Activated CD4-positive, alpha-beta T cell treated with anti-CD3 and anti-CD28 coated beads for 48 hours (primary cell): ENCODE measurements around the gene PTPRQ.
"Not testable (repeated sequence)": the region's sequence is repeated elsewhere in the genome, so short reads cannot be mapped to it uniquely, and the experiment has no call there.

Experiments used
- DNase-seq: peaks from one replicate; pipeline ENCODE4 v3.0.0-alpha.2; 2020

Gene PTPRQ, protein sequence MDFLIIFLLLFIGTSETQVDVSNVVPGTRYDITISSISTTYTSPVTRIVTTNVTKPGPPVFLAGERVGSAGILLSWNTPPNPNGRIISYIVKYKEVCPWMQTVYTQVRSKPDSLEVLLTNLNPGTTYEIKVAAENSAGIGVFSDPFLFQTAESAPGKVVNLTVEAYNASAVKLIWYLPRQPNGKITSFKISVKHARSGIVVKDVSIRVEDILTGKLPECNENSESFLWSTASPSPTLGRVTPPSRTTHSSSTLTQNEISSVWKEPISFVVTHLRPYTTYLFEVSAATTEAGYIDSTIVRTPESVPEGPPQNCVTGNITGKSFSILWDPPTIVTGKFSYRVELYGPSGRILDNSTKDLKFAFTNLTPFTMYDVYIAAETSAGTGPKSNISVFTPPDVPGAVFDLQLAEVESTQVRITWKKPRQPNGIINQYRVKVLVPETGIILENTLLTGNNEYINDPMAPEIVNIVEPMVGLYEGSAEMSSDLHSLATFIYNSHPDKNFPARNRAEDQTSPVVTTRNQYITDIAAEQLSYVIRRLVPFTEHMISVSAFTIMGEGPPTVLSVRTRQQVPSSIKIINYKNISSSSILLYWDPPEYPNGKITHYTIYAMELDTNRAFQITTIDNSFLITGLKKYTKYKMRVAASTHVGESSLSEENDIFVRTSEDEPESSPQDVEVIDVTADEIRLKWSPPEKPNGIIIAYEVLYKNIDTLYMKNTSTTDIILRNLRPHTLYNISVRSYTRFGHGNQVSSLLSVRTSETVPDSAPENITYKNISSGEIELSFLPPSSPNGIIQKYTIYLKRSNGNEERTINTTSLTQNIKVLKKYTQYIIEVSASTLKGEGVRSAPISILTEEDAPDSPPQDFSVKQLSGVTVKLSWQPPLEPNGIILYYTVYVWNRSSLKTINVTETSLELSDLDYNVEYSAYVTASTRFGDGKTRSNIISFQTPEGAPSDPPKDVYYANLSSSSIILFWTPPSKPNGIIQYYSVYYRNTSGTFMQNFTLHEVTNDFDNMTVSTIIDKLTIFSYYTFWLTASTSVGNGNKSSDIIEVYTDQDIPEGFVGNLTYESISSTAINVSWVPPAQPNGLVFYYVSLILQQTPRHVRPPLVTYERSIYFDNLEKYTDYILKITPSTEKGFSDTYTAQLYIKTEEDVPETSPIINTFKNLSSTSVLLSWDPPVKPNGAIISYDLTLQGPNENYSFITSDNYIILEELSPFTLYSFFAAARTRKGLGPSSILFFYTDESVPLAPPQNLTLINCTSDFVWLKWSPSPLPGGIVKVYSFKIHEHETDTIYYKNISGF (N-terminal part only)

DNA sequence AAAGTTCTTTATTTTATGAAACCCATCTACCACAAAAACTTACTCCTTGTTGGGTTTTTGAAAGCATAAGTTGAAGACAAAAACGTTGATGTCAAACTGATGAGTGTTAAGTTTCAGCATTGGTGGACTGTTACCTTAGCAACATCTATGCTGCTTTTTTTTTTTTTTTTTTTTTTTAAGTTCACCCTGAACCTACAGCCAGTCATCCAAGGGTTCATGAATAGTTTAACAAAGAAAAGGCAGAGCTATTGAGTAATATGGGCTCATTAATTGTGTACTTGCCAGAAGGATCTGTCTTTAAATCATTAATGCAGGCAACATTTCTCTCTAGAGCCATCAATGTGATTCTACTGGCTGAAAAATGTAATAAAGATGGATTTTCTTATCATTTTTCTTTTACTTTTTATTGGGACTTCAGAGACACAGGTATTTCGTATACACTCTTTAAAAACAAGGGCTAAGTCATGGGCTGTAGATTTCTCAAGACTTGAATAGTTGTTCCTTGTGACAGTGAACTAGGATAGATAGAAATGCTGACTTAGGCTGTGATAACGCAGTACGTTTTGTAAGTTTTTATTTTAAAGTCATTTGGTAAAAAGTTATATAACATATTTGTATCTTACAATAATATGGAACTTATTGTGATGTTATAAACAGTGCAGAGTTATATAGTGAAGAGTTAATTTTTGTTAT is at the start of gene PTPRQ:
TSS of gene PTPRQ (plus strand) at position 262 of the 693 bp plus-strand sequence. CDS start at position 373, 111 bp downstream.
- DNase-seq: no peak

DNA sequence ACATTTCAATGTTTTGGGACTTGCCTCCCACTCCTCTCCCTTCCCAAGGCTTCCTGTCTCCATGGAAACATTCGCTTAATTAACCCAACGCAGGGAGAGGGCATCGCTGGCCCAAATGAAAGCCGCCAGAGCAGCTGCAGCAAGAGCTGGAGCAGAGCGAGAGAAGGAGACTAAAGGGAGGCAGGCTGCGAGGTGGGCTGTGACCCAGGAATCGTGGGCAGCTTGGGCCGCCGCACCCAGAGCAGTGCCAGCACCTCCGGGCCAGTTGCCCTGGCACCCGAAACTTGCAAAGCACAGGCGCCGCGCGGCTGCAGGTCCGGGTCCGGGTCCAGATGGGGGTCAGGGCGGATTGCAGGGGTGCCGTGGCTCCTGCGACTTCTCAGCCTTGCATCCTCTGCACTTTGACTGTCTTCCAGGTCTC is 43.5 kb upstream of the PTPRQ start:
- DNase-seq: no peak

DNA sequence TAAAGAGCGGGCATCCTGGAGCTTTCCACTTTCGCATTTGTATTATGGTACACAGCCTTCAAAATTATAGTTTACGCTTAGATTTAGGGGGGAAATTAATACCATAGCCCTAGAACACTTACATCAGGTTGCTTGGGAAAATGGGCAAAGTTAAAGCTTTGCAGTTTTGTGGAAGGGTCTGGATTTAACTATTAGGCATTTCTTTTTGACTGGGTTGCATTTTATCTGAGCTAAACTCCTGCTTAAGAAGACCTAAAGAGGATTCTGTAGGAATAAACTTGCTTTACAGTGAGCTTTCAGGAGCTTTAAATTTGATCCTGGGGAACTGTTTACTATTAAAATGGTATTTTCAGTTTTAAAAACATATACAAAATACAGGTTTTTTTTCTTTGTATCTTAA is 42.8 kb upstream of the PTPRQ start:
- no peak for DNase-seq

DNA sequence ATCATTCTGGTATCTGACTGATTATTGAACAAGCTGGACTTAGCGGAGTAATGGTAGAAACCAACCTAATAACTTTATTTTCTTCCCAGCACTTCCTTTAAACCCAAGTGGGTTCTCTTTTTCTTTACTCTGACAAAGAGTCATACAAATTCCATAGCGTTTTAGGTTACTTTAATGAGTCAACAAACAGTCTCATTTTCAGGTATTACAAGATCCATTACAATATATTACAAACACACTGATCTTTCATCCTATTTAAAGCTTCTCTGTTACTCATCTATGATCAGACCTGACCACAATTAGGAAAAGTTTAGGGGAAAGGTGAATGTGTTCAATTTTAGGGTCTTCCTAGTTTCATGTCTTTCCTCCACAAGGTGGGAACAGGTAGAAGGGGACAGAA is 39.4 kb upstream of the PTPRQ start:
- no peak for DNase-seq

DNA sequence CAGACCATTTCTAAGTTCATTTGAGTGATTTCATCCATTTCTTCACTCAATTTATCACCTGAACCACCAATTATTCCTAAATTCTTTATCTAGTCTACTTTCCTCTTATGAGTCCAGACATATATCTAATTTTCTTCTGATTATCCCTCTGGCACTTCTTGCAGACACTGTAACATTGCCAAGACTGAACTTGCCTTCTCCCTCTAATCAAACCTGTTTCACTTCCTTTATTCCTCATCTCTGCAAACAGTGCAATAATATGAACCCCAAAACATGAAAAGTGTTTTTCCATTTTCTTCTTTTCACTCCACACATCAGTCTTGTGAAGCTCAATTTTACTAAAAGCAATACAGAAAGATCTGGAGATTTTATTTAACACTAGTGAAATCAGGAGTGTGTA is 37.8 kb upstream of the PTPRQ start:
- DNase-seq: no peak

DNA sequence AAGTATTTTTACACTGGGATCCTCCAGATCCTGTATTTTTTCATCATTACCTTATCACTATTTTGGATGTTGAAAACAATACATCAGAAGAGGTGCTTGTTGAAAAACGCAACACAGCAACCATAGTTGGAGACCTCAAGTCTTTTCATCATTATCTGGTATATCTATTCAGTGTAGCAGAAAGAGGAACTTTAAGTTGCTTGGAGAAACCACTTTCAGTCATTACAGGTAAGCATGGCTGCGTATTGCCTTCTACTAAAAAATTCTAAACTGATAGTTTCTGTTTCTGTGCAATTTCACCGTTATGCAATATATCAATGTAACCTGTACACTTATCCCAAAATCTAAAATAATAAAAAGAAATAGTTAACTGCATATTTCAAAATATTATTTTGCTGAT is 32.2 kb upstream of the PTPRQ start:
- DNase-seq: no peak

DNA sequence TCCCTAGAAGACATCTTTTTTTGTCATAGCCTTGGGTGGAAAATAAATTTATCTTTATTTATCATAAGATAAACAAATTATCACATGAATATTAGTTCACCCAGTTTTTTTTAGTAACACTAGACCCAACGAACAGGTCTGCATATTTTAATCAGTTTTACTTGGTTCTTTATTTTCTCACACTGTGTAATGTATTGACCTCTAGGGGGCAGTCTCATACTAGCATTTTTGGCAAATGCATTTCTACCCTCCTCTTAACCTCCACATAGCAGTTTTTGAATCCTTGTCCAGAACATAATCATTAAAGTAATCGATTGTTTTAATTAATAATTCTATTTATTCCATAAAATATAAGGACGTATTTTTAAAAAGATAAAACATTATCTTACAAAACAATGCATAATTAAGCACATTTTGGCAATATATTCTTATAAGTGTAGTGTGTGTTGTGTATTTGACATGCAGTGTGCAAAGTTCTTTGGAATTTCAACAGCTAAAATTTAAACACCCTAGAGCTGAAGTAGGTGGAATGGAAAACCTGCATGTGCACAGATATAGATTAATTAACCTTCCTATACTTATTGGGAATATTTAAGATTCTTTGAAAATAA is 31.6 kb upstream of the PTPRQ start:
- no peak for DNase-seq

DNA sequence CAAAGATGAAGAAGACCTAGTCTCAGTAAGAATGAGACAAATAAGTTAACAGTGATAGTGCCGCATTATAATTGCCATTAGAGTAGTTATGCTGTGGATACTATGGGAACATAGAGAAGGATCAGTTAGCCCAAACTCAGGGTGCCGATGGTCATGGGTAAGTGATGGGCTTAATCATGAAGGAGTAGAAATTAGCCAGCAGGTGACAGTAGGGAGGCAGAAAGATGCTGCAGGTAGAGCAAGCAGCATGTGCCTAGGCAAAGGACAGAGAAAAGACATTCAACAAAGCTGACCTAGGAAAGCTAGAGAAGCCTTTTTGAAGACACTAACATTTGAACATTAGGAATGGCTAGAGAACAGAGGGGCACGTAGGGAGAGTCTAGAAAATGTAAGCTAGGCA is 30.6 kb upstream of the PTPRQ start:
- DNase-seq: no peak

DNA sequence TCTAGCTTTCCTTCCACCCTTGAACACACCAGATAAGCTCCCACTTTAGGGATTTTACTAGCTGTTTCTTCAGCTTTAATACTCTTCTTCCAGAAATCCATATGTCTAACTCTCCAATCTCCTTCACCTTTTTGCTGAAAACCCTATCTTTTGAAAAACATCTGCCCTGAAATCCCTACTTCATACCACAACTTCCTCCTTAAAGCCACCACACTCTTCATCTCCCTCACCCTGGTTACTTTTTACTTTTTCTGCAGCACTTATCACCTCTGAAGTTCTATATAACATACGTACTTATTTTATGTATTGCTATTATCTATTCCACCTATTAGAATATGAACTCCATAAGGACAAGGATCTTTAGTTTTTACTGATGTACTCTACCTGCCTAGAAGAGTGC is 28.6 kb upstream of the PTPRQ start:
- no peak for DNase-seq

DNA sequence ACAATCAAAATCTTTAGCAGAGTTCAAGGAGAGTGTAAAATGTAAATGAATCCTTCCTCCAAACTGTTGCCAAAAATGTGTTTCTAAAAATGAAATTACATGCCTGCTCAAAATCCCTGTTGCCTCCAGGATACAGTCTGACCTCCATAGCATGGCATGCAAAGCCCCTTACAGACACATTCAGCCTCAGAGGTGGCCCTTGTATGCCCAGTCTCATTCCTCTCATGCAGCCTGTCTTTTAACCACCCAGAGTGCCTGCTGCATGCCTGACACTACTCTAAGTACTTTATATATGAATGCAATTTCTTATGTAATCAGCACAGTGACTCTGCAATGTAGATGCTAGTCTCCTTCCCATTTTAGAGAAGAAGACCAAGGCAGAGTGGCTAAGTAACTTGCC is 24.4 kb upstream of the PTPRQ start:
- DNase-seq: no peak

DNA sequence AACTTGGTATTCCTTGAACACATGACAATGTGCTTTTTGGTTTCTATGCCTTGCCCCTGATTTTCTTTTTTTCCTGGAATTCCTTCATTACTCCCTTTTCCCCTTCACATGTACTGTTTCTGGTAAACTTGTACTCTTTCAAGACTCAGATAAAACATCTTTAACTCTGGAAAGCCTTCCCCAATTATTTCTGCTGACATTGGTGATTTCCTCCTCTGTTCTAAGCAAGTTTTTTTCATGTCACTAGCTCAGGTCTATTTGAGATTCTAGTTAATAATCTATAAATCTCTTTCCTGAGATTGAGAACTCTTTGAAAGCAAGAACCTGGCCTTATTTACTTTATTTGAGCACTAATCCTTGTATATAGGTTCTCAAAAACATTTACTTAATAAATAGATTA is 24.0 kb upstream of the PTPRQ start:
- DNase-seq: no peak

DNA sequence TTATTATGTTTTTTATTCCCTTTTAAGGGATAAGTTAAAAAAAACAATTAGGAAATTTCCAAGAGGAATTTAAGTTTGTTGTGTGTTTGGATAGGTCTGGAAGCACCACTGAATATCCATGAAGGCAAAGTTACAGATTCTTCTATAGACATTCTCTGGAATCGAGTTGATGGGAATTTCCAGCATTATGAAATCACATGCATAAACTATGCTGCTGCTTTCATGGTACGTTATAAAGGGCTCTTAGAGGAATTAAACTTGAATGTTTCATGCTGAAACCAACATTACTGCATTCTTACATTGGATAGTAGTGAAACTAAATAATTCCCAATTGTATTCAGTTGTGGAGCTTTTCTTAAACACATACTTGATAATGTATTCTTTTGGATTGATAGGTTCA is 21.5 kb upstream of the PTPRQ start:
- DNase-seq: no peak

DNA sequence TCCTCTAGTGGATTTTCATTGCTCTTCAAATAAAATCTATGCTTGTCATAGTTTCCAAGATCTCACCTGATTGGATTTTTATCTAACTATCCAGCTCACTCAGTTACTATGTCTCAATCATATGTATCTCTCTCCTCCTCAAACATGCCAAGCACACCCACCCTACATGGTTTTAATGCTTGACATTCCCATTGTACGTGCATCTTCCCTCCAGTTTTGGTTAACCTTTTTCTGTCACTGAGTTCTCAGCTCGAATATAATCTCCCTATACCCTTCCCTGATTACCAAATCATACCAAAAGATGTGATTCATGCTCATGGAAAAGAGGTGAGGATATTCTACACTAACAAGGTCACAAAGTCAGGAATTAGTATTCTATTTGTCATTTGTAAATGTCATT is 12.0 kb upstream of the PTPRQ start:
- no peak for DNase-seq

DNA sequence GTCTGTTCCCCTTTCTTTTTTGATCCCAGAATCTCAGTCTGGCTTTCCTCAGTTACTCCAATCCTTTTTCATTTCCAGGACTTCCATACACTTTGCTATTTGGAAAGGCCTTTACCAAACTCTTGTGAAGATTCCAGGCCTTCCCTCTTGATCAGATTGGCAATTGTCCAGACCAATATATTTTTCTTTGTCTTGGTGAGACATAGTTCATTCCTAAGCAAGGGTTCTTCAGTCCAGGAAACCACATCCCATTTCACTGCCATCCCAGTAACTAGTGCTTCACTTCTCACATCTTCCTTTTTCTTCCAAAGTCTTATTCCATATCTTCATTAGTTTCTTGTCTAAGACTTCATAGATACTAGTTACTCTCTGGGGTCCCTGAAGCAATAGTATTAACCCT is 2.1 kb upstream of the PTPRQ start:
- DNase-seq: no peak

DNA sequence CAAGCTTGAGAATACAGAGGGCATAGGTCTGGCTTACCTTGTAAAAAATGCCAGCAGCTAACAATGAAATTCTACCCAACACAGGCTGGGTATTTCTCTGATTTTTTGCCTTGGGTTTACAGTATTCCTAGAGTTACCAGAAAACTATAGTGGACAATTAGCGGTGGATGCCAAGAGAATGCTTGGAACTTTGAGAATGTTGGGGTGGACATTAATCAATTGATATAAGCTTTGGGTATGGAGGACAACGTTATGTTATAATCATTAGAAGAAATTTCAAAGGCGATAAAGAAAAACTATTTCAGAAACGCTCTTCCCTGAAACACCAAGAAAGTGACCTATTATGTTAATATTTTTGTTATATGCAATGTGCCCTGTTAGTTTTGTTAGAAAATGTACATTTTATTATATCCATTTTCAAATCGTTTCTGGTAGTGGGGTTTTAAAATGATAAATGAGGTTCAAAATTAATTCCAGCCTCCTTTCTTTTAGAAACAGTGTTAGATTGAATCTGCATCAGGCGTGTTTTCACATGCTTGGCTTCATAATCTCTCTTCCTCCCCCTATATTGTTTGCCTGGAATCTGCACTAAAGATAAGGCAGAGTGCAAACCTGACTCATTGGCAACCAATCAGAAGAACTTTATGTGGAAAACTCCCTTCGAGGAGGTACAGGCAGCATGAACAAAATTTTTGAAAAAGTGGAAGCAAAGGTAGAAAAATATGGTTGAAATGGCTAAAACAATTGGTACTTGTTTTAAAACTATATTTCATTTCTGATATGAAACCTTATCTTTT is 1.4 kb upstream of the PTPRQ start:
- DNase-seq: no peak

DNA sequence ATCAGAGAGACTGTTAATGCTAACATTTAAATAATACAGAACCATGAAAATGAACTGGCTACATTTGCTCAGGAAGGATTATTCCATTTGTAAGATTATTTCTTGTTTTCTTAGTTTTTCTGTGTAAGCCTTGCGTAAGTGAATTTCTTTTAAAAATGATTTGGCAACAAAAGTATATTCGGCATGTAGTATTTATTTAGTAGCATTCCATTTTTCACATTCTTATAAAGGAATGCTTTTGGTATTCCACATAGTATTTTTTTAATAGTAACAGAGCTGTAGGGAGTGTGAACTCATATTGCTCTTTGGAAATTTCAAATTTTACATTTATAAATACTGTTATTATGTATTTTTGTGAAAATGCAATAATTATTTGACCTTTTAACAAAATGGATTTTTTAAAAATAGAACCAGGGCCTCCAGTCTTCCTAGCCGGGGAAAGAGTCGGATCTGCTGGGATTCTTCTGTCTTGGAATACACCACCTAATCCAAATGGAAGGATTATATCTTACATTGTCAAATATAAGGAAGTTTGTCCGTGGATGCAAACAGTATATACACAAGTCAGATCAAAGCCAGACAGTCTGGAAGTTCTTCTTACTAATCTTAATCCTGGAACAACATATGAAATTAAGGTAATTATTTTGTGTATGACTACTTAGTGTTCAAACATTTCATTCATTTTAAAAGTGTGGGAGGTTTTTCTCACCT is 1.2 kb downstream of the PTPRQ start:
- no peak for DNase-seq

DNA sequence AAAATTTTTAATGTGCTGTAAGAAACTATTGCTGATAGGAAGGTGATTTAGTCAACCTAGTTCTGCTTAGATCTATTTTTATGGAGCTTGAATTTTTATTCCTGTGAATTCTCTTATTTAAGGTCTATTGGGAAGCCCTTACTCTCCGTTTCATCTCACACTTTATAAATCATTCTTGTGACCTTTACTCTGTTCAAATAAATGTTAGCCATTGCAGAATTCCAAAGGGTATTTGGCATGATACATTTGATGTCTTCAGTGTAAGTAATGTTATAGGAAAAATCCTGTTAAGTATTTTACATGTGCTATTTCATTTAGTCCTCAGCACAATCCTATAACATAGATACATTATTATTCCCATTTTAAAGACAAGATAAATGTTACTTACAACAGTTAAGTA is 12.5 kb downstream of the PTPRQ start:
- DNase-seq: no peak

DNA sequence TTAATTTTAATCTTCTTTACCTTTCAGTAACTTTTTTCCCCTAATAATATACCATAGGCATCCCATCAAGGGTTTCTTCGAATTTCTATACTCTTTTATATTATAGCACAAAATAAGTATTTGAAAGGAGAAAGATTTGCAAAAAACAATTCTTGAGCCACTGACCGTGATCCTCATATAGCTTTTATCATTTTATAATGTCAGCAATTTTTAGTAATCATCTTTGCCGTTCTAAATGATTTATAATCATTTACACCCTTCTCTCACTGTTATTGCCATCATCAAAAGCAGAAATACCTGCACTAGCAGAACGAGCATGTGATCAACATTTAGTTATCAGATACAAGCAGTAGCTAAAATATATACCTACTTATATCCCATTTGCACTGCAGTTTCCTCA is 16.9 kb downstream of the PTPRQ start:
- no peak for DNase-seq

DNA sequence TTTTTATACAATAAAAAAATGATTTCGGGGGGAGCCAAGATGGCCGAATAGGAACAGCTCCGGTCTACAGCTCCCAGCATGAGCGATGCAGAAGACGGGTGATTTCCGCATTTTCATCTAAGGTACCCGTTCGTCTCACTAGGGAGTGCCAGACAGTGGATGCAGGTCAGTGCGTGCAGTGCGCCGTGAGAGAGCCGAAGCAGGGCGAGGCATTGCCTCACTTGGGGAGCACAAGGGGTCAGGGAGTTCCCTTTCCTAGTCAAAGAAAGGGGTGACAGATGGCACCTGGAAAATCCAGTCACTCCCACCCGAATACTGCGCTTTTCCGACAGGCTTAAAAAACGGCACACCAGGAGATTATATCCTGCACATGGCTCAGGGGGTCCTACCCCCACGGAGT is 17.8 kb downstream of the PTPRQ start:
- not testable (repeated sequence) for DNase-seq

DNA sequence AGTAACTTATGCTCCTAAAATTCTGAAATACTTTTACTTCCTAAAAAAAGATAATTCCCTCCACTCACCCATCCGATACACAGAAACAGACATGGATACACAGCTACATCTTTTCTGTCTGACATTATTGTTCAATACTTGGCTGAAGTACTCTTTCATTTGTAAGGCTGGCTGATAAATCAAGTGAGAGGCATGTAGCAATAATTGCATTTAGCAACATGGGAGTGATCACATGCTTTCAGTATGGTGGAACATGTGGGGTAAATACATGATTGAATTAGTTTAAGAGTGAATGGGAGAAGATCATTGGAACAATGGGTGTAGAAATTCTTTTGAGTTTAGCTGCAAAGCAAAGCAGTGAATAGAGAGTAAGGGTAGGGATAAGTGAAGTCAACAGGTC is 25.6 kb downstream of the PTPRQ start:
- no peak for DNase-seq

DNA sequence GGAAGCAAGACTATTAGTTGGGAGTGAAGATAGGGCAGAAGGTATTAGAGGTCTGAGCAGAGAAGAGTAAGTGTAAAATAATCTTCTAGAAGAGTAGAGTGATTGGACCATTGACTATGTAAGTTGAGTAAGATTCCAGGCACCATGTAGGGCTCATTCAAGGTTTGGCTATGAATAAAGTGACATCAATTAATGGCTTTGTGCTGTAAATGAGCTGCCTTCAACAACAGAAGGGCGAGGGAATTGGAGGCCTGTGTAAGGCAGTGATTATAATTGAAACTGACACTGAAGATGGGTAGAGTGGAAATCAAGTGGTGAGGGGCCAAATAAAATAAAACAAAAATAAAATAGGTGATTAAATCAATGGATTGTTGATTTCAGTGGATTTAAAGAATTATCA is 26.4 kb downstream of the PTPRQ start:
- DNase-seq: no peak
